HG03060 (cell line): ENCODE data around the gene VPREB1.
"Not testable (repeated sequence)": the region's sequence is repeated elsewhere in the genome, so short reads cannot be mapped to it uniquely, and the experiment has no call there.

Experiments used
- ATAC-seq: cut with Tn5 transposase; IDR thresholded peaks from one replicate; pipeline ENCODE4 v1.9.1; 2021; ENCODE audit warnings: low read depth, moderate number of reproducible peaks; ENCODE audit not compliant: unreplicated experiment

VPREB1 gene

GRCh38 chr22:22289666-22290065, 45.1 kb downstream of the VPREB1 start:
- ATAC-seq = not testable (repeated sequence)

- ATAC-seq = not testable (repeated sequence)
Observed at GRCh38 chr22:22291129-22291806, 46.7 kb downstream of the VPREB1 start.

- not testable (repeated sequence) for ATAC-seq
Observed at GRCh38 chr22:22292656-22293055, 48.1 kb downstream of the VPREB1 start.

GRCh38 chr22:22293436-22293835, 48.9 kb downstream of the VPREB1 start:
- ATAC-seq = not testable (repeated sequence)

- not testable (repeated sequence) for ATAC-seq
Observed at GRCh38 chr22:22294641-22295040, 50.1 kb downstream of the VPREB1 start.
